Ectodermal cell (in vitro differentiated cells): ENCODE results near the gene DDX25.

Experiments
- H3K27ac ChIP-seq: 2 replicates; pipeline ENCODE4 v1.7.0; 2013; ENCODE audit warnings: mild to moderate bottlenecking, low read depth, low read length; ENCODE audit not compliant: insufficient read depth, poor library complexity, severe bottlenecking
- H3K27me3 ChIP-seq: 2 replicates; pipeline ENCODE4 v1.7.0; 2013; ENCODE audit warnings: mild to moderate bottlenecking, low read length; ENCODE audit not compliant: insufficient read depth, control insufficient read depth, poor library complexity, severe bottlenecking
- H3K36me3 ChIP-seq: one replicate; pipeline ENCODE4 v1.7.0; 2013; ENCODE audit warnings: low read length; ENCODE audit not compliant: control insufficient read depth, insufficient read depth
- H3K4me1 ChIP-seq: one replicate; pipeline ENCODE4 v1.7.0; 2013; ENCODE audit warnings: low read length; ENCODE audit not compliant: control insufficient read depth, insufficient read depth
- H3K4me3 ChIP-seq: 2 replicates; pipeline ENCODE4 v1.7.0; 2013; ENCODE audit warnings: low read depth, low read length, control low read depth; ENCODE audit not compliant: insufficient read depth
- H3K9me3 ChIP-seq: 2 replicates; pipeline ENCODE4 v1.7.0; 2013; ENCODE audit warnings: mild to moderate bottlenecking, low read length, moderate library complexity; ENCODE audit not compliant: control insufficient read depth
- WGBS, 2 experiments: methylation state at CpG; one replicate each; pipeline ENCODE4 v1.1.7; 2013; ENCODE audit warnings: missing lambda C conversion rate in 2 of 2; 5-methylcytosine and 5-hydroxymethylcytosine counted together

The DDX25 gene

DNA sequence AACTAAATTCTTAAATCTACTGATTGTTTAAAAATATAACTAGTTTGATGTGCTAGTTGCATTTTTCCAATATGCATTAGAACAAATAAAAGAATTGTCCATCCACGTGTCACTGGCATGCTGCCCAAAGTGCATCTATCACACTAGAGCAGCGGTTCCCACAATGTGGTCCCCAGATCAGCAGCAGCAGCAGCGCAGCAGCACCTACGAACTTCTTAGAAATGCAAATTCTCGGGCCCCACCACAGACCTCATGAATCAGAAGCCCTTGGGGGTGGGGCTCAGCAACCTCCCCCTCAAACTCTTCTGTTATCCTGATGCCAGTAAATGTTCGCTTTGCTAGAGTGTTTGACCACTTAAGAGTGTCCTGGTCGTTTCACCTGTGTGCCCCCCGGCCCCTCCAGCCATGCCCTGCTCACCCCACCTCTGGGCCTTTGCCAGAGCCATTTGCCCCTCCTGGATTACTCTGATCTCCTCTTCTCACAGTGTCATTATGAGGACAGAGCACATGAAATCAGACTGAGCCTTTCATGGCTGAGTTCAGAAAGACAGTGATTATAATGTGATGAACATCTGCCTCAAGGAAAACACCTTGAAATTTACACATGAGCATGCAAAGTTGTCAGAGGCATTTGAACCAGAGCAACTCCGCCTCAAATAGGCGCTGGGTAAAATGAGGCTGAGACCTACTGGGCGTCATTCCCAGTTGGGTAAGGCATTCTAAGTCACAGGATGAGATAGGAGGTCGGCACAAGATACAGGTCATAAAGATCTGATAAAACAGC is 28.9 kb downstream of the DDX25 start:
- Histone ChIP-seq H3K9me3 (no peaks in the 10 kb centered on the region), H3K27me3 (no peaks in the 10 kb centered on the region), H3K27ac (no peak overlapping the region), H3K4me1 (no peaks in the 10 kb centered on the region), H3K4me3 (no peak overlapping the region), H3K36me3 (no peaks in the 10 kb centered on the region)
- WGBS, 2 experiments: 52 to 55% methylated on average over 12 of the region's 12 CpGs

DNA sequence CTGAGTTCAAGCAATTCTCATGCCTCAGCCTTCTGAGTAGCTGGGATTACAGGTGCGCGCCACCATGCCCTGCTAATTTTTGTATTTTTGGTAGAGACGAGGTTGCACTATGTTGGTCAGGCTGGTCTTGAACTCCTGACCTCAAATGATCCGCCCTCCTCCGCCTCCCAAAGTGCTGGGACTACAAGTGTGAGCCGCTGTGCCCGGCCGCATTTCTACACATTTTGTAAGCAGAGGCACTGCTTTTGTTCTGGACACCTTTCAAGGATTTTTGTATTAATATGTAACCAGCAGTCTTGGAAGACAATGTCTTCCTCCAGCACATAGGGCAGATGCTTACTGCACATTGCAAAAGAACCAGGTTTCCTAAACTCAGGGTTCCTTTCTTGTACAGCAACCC is 30.2 kb downstream of the DDX25 start:
- no peak overlapping the region for H3K27ac ChIP-seq
- no peaks in the 10 kb centered on the region for H3K27me3 ChIP-seq
- no peaks in the 10 kb centered on the region for H3K9me3 ChIP-seq
- H3K36me3 ChIP-seq: no peaks in the 10 kb centered on the region
- no peak overlapping the region for H3K4me3 ChIP-seq
- 93 to 95% methylated on average over 8 of the region's 8 CpGs for WGBS, 2 experiments
- peaks cover 10% of the 10 kb centered on the region for H3K4me1 ChIP-seq

DNA sequence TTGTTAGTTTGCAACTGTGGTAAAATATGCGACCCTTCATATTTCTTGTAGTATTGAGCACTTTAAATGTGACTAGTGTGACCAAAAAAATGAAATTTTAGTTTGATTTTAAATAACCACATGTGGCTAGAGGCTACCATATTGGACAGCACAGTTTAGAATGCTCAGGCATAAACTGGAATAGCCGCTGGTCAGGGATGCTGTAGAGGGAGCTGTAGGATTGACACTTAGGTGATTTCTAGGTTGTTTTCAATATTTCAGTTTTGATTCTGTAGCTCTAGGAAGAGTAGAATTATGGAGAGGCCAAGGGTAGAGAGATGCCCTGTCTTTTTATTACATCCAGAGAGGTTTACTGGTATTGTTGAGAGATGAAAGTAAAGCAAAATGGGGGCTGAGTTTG is 30.7 kb downstream of the DDX25 start:
- 95 to 98% methylated on average over 2 of the region's 2 CpGs for WGBS, 2 experiments

DNA sequence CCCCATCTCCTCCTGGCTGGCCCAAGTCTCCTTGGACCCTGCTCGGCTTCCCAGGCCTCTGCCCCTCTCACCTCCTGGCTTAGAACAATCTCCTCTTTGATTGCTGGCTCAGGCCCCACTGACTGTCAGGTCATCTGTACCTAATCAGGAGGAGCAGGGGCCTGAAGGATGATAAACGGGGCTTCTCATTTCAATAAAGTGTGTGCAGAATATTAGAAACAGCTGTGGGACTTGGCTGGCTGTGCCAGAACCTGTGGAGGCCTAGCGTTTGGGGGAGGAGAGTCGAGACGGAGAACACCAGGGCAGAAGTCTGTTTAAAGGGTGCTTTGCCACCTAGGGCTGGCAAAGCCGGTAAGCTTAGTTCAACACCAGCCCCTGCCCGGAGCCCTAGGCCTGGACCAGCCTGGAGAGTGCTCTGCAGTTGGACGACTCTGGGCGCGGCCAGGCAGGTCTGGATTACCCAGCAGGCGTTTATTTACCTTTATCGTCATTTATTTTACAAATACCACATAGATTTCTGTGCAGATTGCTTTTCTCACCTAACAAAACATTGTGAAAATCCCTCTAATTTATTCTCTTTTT is 31.4 kb downstream of the DDX25 start:
- 92 to 93% methylated on average over 12 of the region's 12 CpGs for WGBS, 2 experiments
- Histone ChIP-seq H3K4me1 (peaks cover 11% of the 10 kb centered on the region), H3K27ac (no peak overlapping the region), H3K36me3 (no peaks in the 10 kb centered on the region), H3K27me3 (no peaks in the 10 kb centered on the region), H3K4me3 (no peak overlapping the region), H3K9me3 (no peaks in the 10 kb centered on the region)

More for the DNA sequence above, 30.7 kb downstream of the DDX25 start:
- H3K4me3 ChIP-seq: no peak overlapping the region
- no peaks in the 10 kb centered on the region for H3K36me3 ChIP-seq
- no peaks in the 10 kb centered on the region for H3K9me3 ChIP-seq
- H3K27ac ChIP-seq: no peak overlapping the region
- peaks cover 11% of the 10 kb centered on the region for H3K4me1 ChIP-seq
- H3K27me3 ChIP-seq: no peaks in the 10 kb centered on the region

DNA sequence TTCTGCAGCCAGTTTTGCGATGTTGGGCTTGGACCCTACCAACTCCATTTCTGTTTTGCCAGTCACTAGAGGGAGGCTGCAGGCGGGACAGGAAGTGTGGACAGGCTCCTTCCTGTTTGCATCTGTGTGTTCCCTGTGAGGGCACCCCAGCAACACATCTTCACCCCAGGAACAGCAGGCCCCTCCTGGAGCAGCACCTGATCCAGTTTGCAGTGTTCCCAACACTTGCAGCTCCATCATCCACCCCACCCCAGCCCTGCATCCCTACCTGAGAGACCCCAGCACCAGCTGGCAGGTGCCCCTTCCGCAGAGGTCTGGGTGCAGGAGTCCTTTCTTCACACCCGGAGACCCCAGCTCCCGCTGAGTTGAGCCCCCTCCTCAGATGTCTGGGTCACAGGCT is 34.1 kb downstream of the DDX25 start:
- no peaks in the 10 kb centered on the region for H3K9me3 ChIP-seq
- no peaks in the 10 kb centered on the region for H3K27me3 ChIP-seq
- WGBS, 2 experiments: 96 to 98% methylated on average over 5 of the region's 5 CpGs
- no peak overlapping the region for H3K4me3 ChIP-seq
- no peak overlapping the region for H3K27ac ChIP-seq
- H3K36me3 ChIP-seq: no peaks in the 10 kb centered on the region
- H3K4me1 ChIP-seq: peaks cover 17% of the 10 kb centered on the region

DNA sequence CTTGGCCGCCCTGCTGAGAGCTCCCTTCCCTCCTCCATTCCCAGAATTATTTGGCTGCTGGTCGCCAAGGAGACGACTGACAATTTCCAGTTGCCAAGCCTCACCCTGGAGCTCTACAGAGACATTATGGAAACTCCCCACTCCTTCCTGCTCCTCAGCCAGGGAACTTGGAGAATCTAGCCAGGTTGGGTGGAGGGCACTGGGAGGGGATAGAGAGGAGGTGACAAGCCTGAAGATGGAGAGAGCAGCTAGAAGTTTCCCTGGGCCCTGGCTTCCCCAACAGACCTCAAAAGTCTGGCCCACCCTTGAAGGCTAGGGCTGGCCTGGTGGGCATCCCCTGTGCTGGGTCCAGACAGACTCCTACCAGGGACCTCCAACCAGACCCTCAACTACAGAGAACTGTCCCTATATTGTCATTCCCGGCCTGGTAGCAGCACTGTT is 34.8 kb downstream of the DDX25 start:
- no peaks in the 10 kb centered on the region for H3K27me3 ChIP-seq
- no peaks in the 10 kb centered on the region for H3K36me3 ChIP-seq
- no peak overlapping the region for H3K27ac ChIP-seq
- no peak overlapping the region for H3K4me3 ChIP-seq
- 62 to 69% methylated on average over 4 of the region's 4 CpGs for WGBS, 2 experiments
- no peaks in the 10 kb centered on the region for H3K9me3 ChIP-seq
- H3K4me1 ChIP-seq: peaks cover 17% of the 10 kb centered on the region

DNA sequence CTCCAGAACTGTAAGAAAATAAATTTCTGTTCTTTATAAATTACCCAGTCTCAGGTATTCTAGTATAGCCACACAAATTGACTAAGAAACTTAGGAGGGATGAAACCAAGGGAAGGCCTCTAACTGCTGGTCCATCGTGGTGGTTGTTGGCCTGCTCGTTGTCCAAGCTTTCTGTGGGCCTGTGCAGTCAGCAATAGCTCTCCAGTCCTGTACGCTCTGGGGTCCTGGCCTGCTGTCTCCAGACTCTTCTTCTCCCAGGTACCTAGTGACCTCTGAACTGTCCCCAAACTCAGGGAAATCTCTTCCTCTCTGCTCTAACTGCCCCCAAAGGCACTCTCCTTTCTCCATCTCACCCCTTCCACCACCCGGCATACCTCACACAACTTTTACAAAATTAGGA is 35.8 kb downstream of the DDX25 start:
- no peaks in the 10 kb centered on the region for H3K36me3 ChIP-seq
- no peak overlapping the region for H3K27ac ChIP-seq
- no peaks in the 10 kb centered on the region for H3K9me3 ChIP-seq
- H3K4me3 ChIP-seq: no peak overlapping the region
- WGBS, 2 experiments: 97% methylated on average over 4 of the region's 4 CpGs
- H3K4me1 ChIP-seq: peaks cover 24% of the 10 kb centered on the region
- H3K27me3 ChIP-seq: no peaks in the 10 kb centered on the region

DNA sequence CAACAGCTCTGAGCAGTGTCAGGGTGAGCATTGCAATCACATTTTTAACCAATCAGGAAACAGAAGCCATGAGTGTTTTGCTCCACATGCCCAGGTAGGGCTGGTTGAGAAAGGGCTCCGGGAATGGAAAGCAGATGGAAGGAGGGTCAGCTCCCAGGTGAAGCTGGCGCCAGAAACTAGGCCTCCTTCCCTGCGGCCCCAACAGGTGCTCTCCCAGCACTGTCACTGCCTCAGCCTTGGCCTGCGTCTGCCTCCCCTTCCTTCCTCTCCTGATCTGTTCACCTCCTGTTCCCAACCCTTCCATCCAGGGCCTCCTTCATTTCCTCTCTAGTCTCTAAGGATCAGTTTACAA is 36.9 kb downstream of the DDX25 start:
- no peaks in the 10 kb centered on the region for H3K27me3 ChIP-seq
- no peaks in the 10 kb centered on the region for H3K9me3 ChIP-seq
- H3K36me3 ChIP-seq: no peaks in the 10 kb centered on the region
- H3K27ac ChIP-seq: no peak overlapping the region
- H3K4me3 ChIP-seq: no peak overlapping the region
- H3K4me1 ChIP-seq: peaks cover 24% of the 10 kb centered on the region
- WGBS, 2 experiments: 90 to 91% methylated on average over 4 of the region's 4 CpGs

DNA sequence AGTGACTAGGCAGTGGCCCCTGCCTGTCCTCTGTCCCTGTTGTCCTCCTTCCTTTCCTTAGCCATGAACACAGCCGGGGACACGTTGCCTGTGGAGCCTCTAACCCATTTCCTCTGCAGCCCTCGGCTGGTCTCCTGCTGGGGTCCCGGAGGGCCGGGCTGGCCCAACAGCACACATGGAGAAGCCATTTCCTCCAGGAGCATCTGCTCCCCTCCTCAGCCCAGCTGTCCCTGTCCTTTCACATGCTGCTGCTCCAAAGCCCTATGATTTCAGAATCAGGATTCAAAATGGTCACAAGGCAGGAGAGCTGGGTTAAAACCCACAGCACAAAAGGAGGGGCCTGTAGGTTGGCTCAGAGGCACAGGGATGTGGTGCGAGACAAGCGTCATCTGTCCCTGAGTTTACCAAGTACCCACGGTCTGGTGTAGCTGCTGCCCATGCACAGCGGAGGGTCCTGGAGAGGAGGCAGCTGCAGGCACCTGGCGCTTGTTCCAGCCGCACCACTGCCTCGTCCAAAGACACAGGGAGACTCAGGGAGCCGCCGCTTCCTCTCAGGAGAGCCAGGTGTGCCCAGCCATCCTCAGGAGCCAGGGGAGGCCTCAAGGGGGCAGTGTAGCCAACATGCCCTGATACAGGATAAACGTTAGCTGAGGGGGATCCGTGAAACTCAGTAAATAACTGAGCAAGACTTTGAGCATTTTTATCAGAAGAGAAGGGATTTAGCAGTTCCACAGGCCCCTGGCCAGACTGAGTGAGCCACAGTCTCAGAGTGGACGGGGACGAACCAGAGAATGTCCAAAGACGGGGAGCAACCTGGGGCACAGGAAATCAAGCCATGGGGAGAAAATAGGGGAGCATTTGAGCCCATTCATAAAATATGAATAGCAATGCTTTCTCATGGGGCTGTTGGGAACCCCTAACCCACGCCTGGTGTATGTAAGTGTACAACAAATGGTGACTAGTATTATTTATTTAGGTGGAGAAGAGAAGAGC is 37.6 kb downstream of the DDX25 start:
- Histone ChIP-seq H3K4me1 (peaks cover 24% of the 10 kb centered on the region), H3K4me3 (no peak overlapping the region), H3K27me3 (no peaks in the 10 kb centered on the region), H3K9me3 (no peaks in the 10 kb centered on the region), H3K27ac (no peak overlapping the region), H3K36me3 (no peaks in the 10 kb centered on the region)
- WGBS, 2 experiments: 42% methylated on average over 20 of the region's 20 CpGs
